ENCODE results near the gene GARIN5B. TPM values are rescaled to one million over a fixed set of nuclear protein-coding genes. Genes with fewer than 3 reads are reported as not detected.

GARIN5B gene
- total RNA-seq, 1 experiment from 2014 or later, result not detected

GRCh38 chr19:55384131-55384919 lies 21.3 kb upstream of the GARIN5B start, which contains the start of gene TMEM238:
TSS of gene TMEM238 (minus strand) at chr19:55384292. CDS start at chr19:55384259, 33 bp downstream.
- Histone ChIP-seq H3K27ac (ENCODE audit: low read length) (peak within 1 kb of the TSS; percentile 54), H3K4me1 (ENCODE audit: insufficient read depth, low read length) (peaks cover 41% of the 10 kb centered on the region), H3K9me3 (ENCODE audit: low read length) (no peaks in the 10 kb centered on the region), H3K9me2 (replicated peaks; ENCODE audit: low read length) (no peaks in the 10 kb centered on the region), H3K9ac (ENCODE audit: low read length) (peak within 1 kb of the TSS; percentile 95), H3K36me3 (ENCODE audit: low read depth, low read length) (peaks cover 35% of the 10 kb centered on the region), H3F3A (ENCODE audit: low read length, unreplicated experiment) (peaks cover 7% of the 10 kb centered on the region), H3K27me3 (ENCODE audit: low read length) (no peaks in the 10 kb centered on the region), H4K20me1 (ENCODE audit: low read length) (peaks cover 33% of the 10 kb centered on the region), H3K4me3 (ENCODE audit: low read length) (peak within 1 kb of the TSS; percentile 98), H3K4me2 (ENCODE audit: low read length) (peak within 1 kb of the TSS; percentile 95), H2AFZ (ENCODE audit: low read length) (peak within 1 kb of the TSS; percentile 69), H3K79me2 (ENCODE audit: low read length) (peaks cover 67% of the 10 kb centered on the region)
- CTCF ChIA-PET, result interaction anchor here (0.5 to 2.4 kb wide), 8 partner anchors 10 to 224 kb away, joined by 3 to 12 read pairs (median 4); partner anchors contain the start of gene KMT5C
- no TSS peak for BruUV-seq (replicated peaks)
- ATAC-seq, result peak; percentile 41
- intact Hi-C loops (cut with micrococcal nuclease), result loop anchor here (2.0 to 10.0 kb wide), 2 partner anchors 46 to 170 kb away; partner anchors contain the start of gene KMT5C
- TF ChIP-seq EZH2 (IDR thresholded peaks at IDR 0.05; ENCODE audit: low read length, unreplicated experiment), result no peak
- TF ChIP-seq EZH2phosphoT487 (IDR thresholded peaks at IDR 0.05; ENCODE audit: borderline replicate concordance, low read length), result no peak
- no peak for TF ChIP-seq CTCF (conservative IDR thresholded peaks at IDR 0.05; ENCODE audit: low read depth, low read length)
- DNase-seq, result peak; percentile 68
- POLR2A ChIA-PET (ENCODE audit: unreplicated experiment), result interaction anchor here (0.6 to 1.4 kb wide), 2 partner anchors 28 to 45 kb away, joined by 3 to 8 read pairs; partner anchors contain the start of gene KMT5C

- Histone ChIP-seq H3K79me2 (ENCODE audit: low read length) (peaks cover 59% of the 10 kb centered on the region), H3K4me1 (ENCODE audit: insufficient read depth, low read length) (peaks cover 39% of the 10 kb centered on the region), H3K36me3 (ENCODE audit: low read depth, low read length) (peaks cover 28% of the 10 kb centered on the region), H3K4me3 (ENCODE audit: low read length) (peak overlapping the region; percentile 98), H3K4me2 (ENCODE audit: low read length) (peak overlapping the region; percentile 95), H3K9ac (ENCODE audit: low read length) (peak overlapping the region; percentile 95), H3F3A (ENCODE audit: low read length, unreplicated experiment) (peaks cover 3% of the 10 kb centered on the region), H3K27me3 (ENCODE audit: low read length) (no peaks in the 10 kb centered on the region), H3K9me2 (replicated peaks; ENCODE audit: low read length) (no peaks in the 10 kb centered on the region), H4K20me1 (ENCODE audit: low read length) (peaks cover 25% of the 10 kb centered on the region), H2AFZ (ENCODE audit: low read length) (peak overlapping the region; percentile 69), H3K9me3 (ENCODE audit: low read length) (no peaks in the 10 kb centered on the region), H3K27ac (ENCODE audit: low read length) (0 out of 2 replicates have a peak overlapping the region, but pooled peaks have one; percentile 26)
- ChIA-PET CTCF (interaction anchor here (0.6 to 2.4 kb wide), 6 partner anchors 10 to 223 kb away, joined by 3 to 12 read pairs (median 4); partner anchors contain the start of gene KMT5C), POLR2A (ENCODE audit: unreplicated experiment) (interaction anchor here (0.6 to 1.4 kb wide), 2 partner anchors 29 to 44 kb away, joined by 3 to 8 read pairs; partner anchors contain the start of gene KMT5C)
- BruUV-seq (replicated peaks), result TSS peak; percentile 30
- ATAC-seq, result peak; percentile 12
- DNase-seq, result peak; percentile 71
- TF ChIP-seq EZH2 (IDR thresholded peaks at IDR 0.05; ENCODE audit: low read length, unreplicated experiment), result no peak
- TF ChIP-seq EZH2phosphoT487 (IDR thresholded peaks at IDR 0.05; ENCODE audit: borderline replicate concordance, low read length), result no peak
- TF ChIP-seq CTCF (conservative IDR thresholded peaks at IDR 0.05; ENCODE audit: low read depth, low read length), result no peak
- intact Hi-C loops (cut with micrococcal nuclease), result loop anchor here (2.0 to 10.0 kb wide), 2 partner anchors 45 to 169 kb away; partner anchors contain the start of gene KMT5C
Observed at GRCh38 chr19:55383279-55384130, 20.4 kb upstream of the GARIN5B start.

Data from PC-3 (cell line).